HG02870 (cell line): ENCODE data around the gene DNAAF5.

Experiments
- ATAC-seq: cut with Tn5 transposase; IDR thresholded peaks from one replicate; pipeline ENCODE4 v1.9.1; 2021; ENCODE audit warnings: mild to moderate bottlenecking, moderate library complexity; ENCODE audit not compliant: unreplicated experiment

Gene DNAAF5

DNA sequence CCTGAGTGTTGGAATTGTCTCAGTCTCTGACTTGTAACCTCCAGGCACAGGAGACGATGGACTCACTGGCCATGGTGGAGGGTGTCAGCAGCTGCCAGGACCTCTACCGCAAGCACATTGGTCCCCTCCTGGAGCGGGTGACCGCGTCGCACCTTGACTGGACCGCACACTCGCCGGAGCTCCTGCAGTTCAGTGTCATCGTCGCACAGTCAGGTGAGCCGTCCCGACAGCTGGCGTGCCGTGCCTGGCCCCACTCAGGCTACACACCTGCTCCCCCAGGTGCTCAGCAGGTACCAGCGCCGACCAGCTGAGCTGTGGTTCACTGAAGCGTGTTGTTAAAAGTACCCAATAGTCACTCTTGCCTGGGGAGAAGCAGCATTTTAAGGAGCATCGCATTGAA lies 37.3 kb downstream of the DNAAF5 start:
- ATAC-seq: no peak

DNA sequence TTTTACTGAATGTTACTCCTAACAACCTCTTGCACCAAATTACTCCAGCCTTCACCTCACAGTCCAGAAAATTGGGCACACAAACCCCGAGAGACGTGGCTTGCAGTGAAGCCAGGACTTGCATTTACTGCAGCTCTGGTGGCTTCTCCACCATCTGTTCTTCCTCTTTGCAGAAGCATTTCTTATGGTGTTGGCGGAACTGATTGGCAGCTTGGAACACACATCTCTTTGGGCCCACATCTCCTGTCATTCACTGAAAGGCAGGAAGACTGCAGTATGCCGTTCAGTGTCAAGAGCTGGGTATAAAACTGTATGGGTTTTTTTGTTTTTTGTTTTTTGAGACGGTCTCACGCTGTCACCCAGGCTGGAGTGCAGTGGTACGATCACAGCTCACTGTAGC lies 38.9 kb downstream of the DNAAF5 start:
- ATAC-seq: no peak

GRCh38 chr7:767580-767940 lies 41.1 kb downstream of the DNAAF5 start:
- no peak for ATAC-seq

- no peak for ATAC-seq
Observed at GRCh38 chr7:767941-768731, 41.6 kb downstream of the DNAAF5 start.

DNA sequence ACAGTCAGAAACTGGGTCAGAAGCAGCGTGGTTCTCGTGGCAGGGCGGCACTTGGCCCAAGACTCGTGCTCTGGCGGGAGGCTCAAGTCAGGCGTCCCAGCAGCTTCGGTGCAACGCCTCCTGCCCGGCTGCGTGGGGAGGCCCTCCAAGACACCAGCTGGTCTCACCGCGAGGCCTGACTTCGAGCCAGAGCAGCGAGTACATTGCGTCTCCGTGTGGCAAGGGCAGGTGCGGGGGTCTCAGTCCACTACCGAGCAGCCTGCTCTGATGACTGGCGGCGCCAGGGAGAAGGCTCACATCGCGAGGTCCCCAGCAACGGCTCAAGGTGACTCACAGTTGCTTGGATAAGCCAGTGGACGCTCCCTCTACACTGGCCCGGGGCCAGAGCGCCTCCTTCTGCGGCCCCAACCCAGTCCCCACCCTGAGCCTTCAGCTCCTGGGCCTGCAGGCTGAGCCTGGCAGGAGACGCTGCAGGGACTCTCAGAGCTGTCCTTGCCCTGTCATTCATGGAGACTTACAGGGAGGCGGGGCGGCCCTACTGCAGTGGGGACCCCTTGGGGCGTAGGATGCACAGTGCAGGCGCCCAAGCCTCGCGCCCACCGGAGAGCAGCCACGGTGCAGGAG lies 42.5 kb downstream of the DNAAF5 start:
- ATAC-seq: no peak

GRCh38 chr7:770336-770735 lies 43.8 kb downstream of the DNAAF5 start:
- no peak for ATAC-seq

GRCh38 chr7:770741-771166 lies 44.3 kb downstream of the DNAAF5 start:
- ATAC-seq: no peak

- ATAC-seq: no peak
Observed at GRCh38 chr7:771234-772004, 44.9 kb downstream of the DNAAF5 start.

- ATAC-seq: no peak
Observed at GRCh38 chr7:772005-772294, 45.5 kb downstream of the DNAAF5 start.

DNA sequence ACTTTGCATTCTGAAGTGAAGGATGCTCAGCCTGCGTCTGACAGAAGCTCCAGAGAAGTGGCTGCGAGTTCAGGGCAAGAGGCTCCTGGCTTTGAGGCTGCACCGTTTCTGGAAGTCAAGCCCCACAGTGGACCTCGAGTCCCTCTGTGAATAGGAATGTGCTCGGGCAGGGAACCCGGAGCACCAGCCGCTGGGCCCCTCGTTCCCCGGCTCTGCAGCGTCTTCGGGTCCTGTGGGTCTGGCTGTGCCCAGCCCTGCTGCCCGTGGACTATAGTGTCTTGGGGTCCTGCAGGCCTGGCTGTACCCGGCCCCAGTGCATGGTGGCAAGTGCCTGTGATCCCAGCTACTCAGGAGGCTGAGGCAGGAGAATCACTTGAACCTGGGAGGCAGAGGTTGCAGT lies 45.9 kb downstream of the DNAAF5 start:
- ATAC-seq: no peak

GRCh38 chr7:772861-773621 lies 46.5 kb downstream of the DNAAF5 start:
- ATAC-seq: no peak

- no peak for ATAC-seq
Observed at GRCh38 chr7:773622-773915, 47.1 kb downstream of the DNAAF5 start.

DNA sequence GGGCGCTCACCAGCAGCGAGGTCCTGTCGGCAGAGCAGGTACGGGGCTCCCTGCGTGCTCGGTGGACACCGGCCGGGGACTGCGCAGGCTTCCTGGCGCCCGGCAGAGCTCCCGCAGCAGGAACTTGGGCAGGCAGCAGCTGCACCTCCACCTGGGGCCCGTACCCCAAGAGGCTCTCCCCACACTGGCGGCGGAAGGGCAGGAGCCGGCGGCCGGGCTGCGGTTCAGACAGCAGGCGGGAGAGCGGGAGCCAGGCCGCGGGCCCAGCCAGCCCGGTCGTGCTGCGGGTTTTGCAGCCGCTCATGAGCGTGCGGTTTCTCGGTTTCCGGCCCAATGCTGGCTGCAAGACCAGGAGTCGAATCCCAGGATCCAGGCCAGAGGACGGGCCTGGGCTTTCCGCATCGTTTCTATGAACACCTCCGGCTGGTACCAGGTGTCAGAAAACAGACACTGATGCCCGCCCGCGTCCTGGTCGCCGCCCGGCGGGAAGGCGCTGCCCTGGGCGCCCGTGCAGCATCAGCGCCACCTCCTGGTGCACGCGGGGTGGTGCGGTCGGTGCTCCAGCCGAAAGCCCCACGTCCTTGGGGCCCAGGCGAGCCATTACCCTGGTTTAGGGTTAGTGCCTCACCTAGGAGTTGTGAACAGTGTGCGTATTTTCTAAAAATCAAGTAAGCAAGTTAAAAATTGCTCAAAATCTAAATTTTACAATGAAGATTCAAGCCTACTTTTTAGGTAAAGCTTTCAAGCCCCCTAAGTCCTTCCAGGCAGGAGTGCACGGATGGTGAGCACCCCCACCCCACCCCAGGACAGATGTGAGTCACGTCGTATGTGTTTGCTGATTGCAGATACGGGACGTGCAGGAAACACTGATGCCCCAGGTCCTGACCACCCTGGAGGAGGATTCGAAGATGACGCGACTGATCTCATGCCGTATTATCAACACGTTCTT lies 47.9 kb downstream of the DNAAF5 start:
- ATAC-seq: no peak

- no peak for ATAC-seq
Observed at GRCh38 chr7:776381-776780, 49.9 kb downstream of the DNAAF5 start.

- ATAC-seq: no peak
Observed at GRCh38 chr7:776992-777727, 50.7 kb downstream of the DNAAF5 start.

- ATAC-seq: no peak
Observed at GRCh38 chr7:777728-778078, 51.2 kb downstream of the DNAAF5 start.

- ATAC-seq: no peak
Observed at GRCh38 chr7:778271-778967, 51.9 kb downstream of the DNAAF5 start.

- ATAC-seq: no peak
Observed at GRCh38 chr7:778968-779451, 52.5 kb downstream of the DNAAF5 start.

DNA sequence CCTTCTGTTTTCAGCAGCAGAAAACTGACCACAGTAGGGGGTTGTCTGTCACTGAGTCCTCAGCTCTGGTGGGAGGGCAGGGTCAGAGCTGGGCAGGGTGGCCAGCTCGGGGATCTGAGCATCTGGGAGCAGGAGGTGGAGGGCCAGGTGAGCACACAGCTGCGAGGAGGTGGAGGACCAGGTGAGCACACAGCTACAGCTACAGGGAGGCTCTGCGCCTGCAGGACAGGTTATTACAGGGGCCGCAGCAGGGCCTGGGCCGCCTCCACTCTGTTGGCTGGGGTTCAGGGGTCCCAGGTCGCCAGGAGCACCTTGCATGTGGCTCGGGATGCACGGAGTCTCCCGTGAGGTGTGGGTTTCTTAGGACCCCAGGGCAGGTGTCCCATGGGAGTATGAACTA lies 53.0 kb downstream of the DNAAF5 start:
- ATAC-seq: no peak
